Thoracic aorta (tissue), 2 donors: Measurements from ENCODE around the gene LIN28B. TPM values are rescaled to one million over a fixed set of nuclear protein-coding genes. Genes with fewer than 3 reads are reported as not detected.
"Not testable (repeated sequence)": the region's sequence is repeated elsewhere in the genome, so short reads cannot be mapped to it uniquely, and the experiment has no call there.

Experiments used
- ATAC-seq: fragments of 150-250 bp; one replicate; pipeline ENCODE4 v1.8.0; 2017; ENCODE audit warnings: low read depth; ENCODE audit not compliant: insufficient number of reproducible peaks, low FRiP score
- DNase-seq: peaks from one replicate; pipeline ENCODE4 v3.0.0-alpha.2; 2020; ENCODE audit warnings: low spot score
- H3K27ac ChIP-seq, 2 donors: fragments of 200-600 bp; sonication (generic); 1 replicate in 1 of 2; 2 replicates in 1 of 2; pipeline ENCODE4 v1.5.1; 2016; ENCODE audit warnings: mild to moderate bottlenecking in 2 of 2, moderate library complexity in 2 of 2
- H3K27me3 ChIP-seq: fragments of 200-600 bp; sonication (generic); replicated peaks from 2 replicates; pipeline ENCODE4 v1.6.0; 2016; ENCODE audit warnings: mild to moderate bottlenecking; ENCODE audit not compliant: insufficient read depth
- H3K36me3 ChIP-seq: fragments of 200-600 bp; sonication (generic); one replicate; pipeline ENCODE4 v1.5.1; 2016
- H3K4me1 ChIP-seq, 2 donors: fragments of 200-600 bp; sonication (generic); 1 replicate in 1 of 2; 2 replicates in 1 of 2; pipeline versions ENCODE4 v1.5.1 to v1.6.0; 2016; ENCODE audit warnings: low read depth in 2 of 2, mild to moderate bottlenecking in 1 of 2; ENCODE audit not compliant: control insufficient read depth in 1 of 2
- H3K4me3 ChIP-seq: fragments of 200-600 bp; sonication (generic); 2 replicates; pipeline ENCODE4 v1.5.1; 2016; ENCODE audit warnings: mild to moderate bottlenecking
- H3K9me3 ChIP-seq: fragments of 200-600 bp; sonication (generic); 2 replicates; pipeline ENCODE4 v1.5.1; 2016
- CTCF ChIP-seq: fragments of 200-600 bp; sonication (generic); IDR thresholded peaks from one replicate; pipeline ENCODE4 v1.5.1; 2019; ENCODE audit warnings: antibody characterized with exemption
- total RNA-seq, 2 donors: library from RNA; depleted of rRNA; stranded (reverse); fragments of >200 nt; gene quantifications; one replicate each; pipeline versions ENCODE4 v1.1.0 to v1.2.3, GENCODE V29; 2016

Gene LIN28B
- total RNA-seq, 2 donors from 2014 or later = not detected

- DNase-seq (no peak), ATAC-seq (no peak)
- H3K4me3 ChIP-seq = no peak overlapping the region
- no peaks in the 10 kb centered on the region for H3K36me3 ChIP-seq
- peaks cover 0 to 7% of the 10 kb centered on the region in 2 donors for H3K4me1 ChIP-seq
- peaks cover 9% of the 10 kb centered on the region for H3K27me3 ChIP-seq
- no peak overlapping the region for H3K27ac ChIP-seq
- no peaks in the 10 kb centered on the region for H3K9me3 ChIP-seq
- no peak for TF ChIP-seq CTCF
These were observed 15.2 kb upstream of the LIN28B start for GRCh38 chr6:104941729-104942091.

- Histone ChIP-seq H3K9me3 (no peaks in the 10 kb centered on the region), H3K4me1 (peaks cover 0 to 7% of the 10 kb centered on the region in 2 donors), H3K27ac (no peak overlapping the region), H3K27me3 (peaks cover 9% of the 10 kb centered on the region), H3K4me3 (no peak overlapping the region), H3K36me3 (no peaks in the 10 kb centered on the region)
- no peak for TF ChIP-seq CTCF
- DNase-seq (no peak), ATAC-seq (no peak)
These were observed 13.1 kb upstream of the LIN28B start for GRCh38 chr6:104943781-104944180.

- no peaks in the 10 kb centered on the region for H3K36me3 ChIP-seq
- DNase-seq (no peak), ATAC-seq (no peak)
- H3K4me3 ChIP-seq = no peak overlapping the region
- TF ChIP-seq CTCF = no peak
- peaks cover 23% of the 10 kb centered on the region for H3K27me3 ChIP-seq
- H3K27ac ChIP-seq = no peak overlapping the region
- H3K4me1 ChIP-seq = no peaks in the 10 kb centered on the region
- no peaks in the 10 kb centered on the region for H3K9me3 ChIP-seq
These were observed 7.7 kb upstream of the LIN28B start for GRCh38 chr6:104949206-104949605.

- no peak for TF ChIP-seq CTCF
- no peak overlapping the region for H3K4me3 ChIP-seq
- H3K9me3 ChIP-seq = no peaks in the 10 kb centered on the region
- no peaks in the 10 kb centered on the region for H3K36me3 ChIP-seq
- no peaks in the 10 kb centered on the region for H3K4me1 ChIP-seq
- H3K27me3 ChIP-seq = peaks cover 36% of the 10 kb centered on the region
- ATAC-seq (no peak), DNase-seq (no peak)
- no peak overlapping the region for H3K27ac ChIP-seq
These were observed 5.2 kb upstream of the LIN28B start for GRCh38 chr6:104951677-104952076.

GRCh38 chr6:104952911-104953399, 4.0 kb upstream of the LIN28B start:
- Histone ChIP-seq H3K27me3 (peaks cover 45% of the 10 kb centered on the region), H3K36me3 (no peaks in the 10 kb centered on the region), H3K9me3 (no peaks in the 10 kb centered on the region), H3K4me1 (peaks cover 0 to 6% of the 10 kb centered on the region in 2 donors), H3K27ac (no peak overlapping the region), H3K4me3 (no peak overlapping the region)
- TF ChIP-seq CTCF = no peak
- ATAC-seq = no peak
- DNase-seq = no peak

GRCh38 chr6:104953400-104954189, 3.3 kb upstream of the LIN28B start:
- ATAC-seq, H3K36me3 ChIP-seq, H3K4me3 ChIP-seq, H3K27ac ChIP-seq, H3K4me1 ChIP-seq, H3K9me3 ChIP-seq, DNase-seq: not testable (repeated sequence)
- H3K27me3 ChIP-seq = peaks cover 51% of the 10 kb centered on the region
